BLaER1 (cell line): ENCODE measurements around the gene SPACA9.

Experiments
- H3K27ac ChIP-seq: shearing (Covaris generic); formaldehyde crosslinking; 2 replicates; pipeline ENCODE4 v1.8.1; 2022
- H3K27me3 ChIP-seq: shearing (Covaris generic); formaldehyde crosslinking; 2 replicates; pipeline ENCODE4 v1.8.1; 2022
- H3K36me3 ChIP-seq: shearing (Covaris generic); formaldehyde crosslinking; 2 replicates; pipeline ENCODE4 v1.8.1; 2022
- H3K4me1 ChIP-seq: shearing (Covaris generic); formaldehyde crosslinking; 2 replicates; pipeline ENCODE4 v1.8.1; 2022
- H3K4me2 ChIP-seq: shearing (Covaris generic); formaldehyde crosslinking; 2 replicates; pipeline ENCODE4 v1.8.1; 2022
- H3K4me3 ChIP-seq: shearing (Covaris generic); formaldehyde crosslinking; 2 replicates; pipeline ENCODE4 v1.8.1; 2022
- H3K9ac ChIP-seq: shearing (Covaris generic); formaldehyde crosslinking; 2 replicates; pipeline ENCODE4 v1.8.1; 2022
- H3K9me3 ChIP-seq: shearing (Covaris generic); formaldehyde crosslinking; 2 replicates; pipeline ENCODE4 v1.8.1; 2022
- H4K20me1 ChIP-seq: shearing (Covaris generic); formaldehyde crosslinking; 2 replicates; pipeline ENCODE4 v1.8.1; 2022
- Cebpa-rat ChIP-seq: shearing (Covaris generic); IDR thresholded peaks from 2 replicates; pipeline ENCODE4 v1.8.1; 2022

SPACA9 gene

DNA sequence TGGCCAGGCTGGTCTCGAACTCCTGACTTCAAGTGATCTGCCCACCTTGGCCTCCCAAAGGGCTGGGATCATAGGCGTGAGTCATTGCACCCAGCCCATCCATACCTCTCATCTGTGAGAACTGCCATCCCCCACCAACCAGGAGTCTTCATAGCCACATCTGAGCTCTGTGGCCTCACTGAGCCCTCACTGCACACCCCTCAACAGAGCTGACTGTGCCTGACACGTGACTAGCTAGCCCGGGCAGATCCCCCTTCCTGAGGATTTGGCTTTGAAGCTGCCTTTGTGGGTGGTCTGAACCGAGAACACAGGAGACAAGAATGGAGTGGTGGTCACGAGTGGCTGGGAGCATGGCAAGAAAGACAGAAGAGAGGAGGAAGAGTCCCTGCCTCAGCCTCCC lies 16.2 kb upstream of the SPACA9 start:
- Histone ChIP-seq H3K4me3 (no peak overlapping the region), H3K27ac (no peak overlapping the region), H3K4me1 (peaks cover 48% of the 10 kb centered on the region), H3K4me2 (peak overlapping the region; percentile 56), H3K36me3 (no peaks in the 10 kb centered on the region), H3K9me3 (no peaks in the 10 kb centered on the region), H4K20me1 (no peaks in the 10 kb centered on the region), H3K9ac (no peak overlapping the region), H3K27me3 (peaks cover 13% of the 10 kb centered on the region; the same call in 1 of the 2 replicates)
- no peak for TF ChIP-seq Cebpa-rat

DNA sequence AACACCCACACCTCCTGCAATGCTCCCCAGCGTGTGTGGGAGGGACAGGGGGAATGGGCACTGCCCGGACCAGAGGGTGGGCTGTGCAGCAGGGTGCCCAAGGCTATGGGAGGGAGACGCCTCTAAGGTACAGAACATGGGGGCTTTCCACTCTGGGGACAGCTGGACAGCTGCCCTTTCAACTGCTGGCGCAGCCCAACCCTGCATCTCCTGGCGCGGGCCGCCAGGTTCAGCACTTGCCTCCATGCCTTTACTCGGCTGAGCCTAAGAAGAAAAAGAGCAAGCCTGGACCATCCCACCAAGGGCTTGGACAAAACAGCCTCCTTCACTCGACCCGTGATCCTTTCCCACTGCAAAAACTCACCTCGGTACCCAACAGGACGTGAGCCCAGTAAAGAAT lies 15.6 kb upstream of the SPACA9 start:
- Histone ChIP-seq H3K9ac (no peak overlapping the region), H3K4me2 (peak overlapping the region; percentile 56), H3K36me3 (no peaks in the 10 kb centered on the region), H3K9me3 (no peaks in the 10 kb centered on the region), H3K4me3 (no peak overlapping the region), H4K20me1 (no peaks in the 10 kb centered on the region), H3K27ac (no peak overlapping the region), H3K27me3 (peaks cover 7% of the 10 kb centered on the region; the same call in 1 of the 2 replicates), H3K4me1 (peaks cover 42% of the 10 kb centered on the region)
- TF ChIP-seq Cebpa-rat, result no peak

DNA sequence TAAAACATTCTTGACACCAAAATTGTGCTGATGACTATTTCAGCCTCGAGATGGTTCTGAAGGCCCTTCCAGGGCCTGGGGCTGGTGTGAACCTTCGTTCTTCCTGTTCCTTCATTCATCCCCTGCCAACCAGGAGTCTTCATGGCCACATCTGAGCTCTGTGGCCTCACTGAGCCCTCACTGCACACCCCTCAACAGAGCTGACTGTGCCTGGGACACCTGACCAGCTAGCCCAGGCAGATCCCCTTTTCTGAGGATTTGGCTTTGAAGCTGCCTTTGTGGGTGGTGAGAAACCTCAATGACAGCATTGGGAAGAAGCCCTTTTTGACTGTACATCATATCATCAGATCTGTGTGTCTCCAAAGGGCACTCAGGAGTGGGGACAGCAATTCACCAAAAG lies 14.4 kb upstream of the SPACA9 start:
- H4K20me1 ChIP-seq, result no peaks in the 10 kb centered on the region
- no peak for TF ChIP-seq Cebpa-rat
- H3K4me2 ChIP-seq, result no peak overlapping the region
- H3K4me1 ChIP-seq, result peaks cover 36% of the 10 kb centered on the region
- no peak overlapping the region for H3K4me3 ChIP-seq
- no peaks in the 10 kb centered on the region for H3K9me3 ChIP-seq
- no peak overlapping the region for H3K9ac ChIP-seq
- H3K36me3 ChIP-seq, result no peaks in the 10 kb centered on the region
- no peak overlapping the region for H3K27ac ChIP-seq
- no peaks in the 10 kb centered on the region for H3K27me3 ChIP-seq

DNA sequence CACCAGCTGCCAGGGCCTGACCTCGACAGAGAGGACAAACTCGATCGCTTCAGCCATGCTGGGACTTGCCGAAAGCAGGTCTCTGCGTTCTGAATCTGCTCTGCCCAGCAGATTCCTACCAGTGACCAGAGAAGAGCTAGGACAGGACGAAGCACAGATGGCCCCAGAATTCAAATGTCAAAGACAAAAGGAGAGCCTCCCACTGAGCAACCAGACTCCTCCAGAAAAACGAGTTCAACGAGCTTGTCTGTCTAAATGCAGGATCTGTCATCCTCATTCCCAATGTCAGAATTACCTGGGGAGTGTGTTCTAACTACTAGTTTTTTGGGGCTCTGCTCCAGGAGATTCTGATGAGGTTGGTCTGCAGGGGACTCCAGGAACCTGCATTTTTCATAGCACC lies 14.0 kb upstream of the SPACA9 start:
- Histone ChIP-seq H3K27me3 (no peaks in the 10 kb centered on the region), H3K9me3 (no peaks in the 10 kb centered on the region), H3K4me1 (peaks cover 40% of the 10 kb centered on the region), H3K9ac (no peak overlapping the region), H3K4me3 (no peak overlapping the region), H4K20me1 (no peaks in the 10 kb centered on the region), H3K27ac (no peak overlapping the region), H3K4me2 (no peak overlapping the region), H3K36me3 (no peaks in the 10 kb centered on the region)
- TF ChIP-seq Cebpa-rat, result no peak

DNA sequence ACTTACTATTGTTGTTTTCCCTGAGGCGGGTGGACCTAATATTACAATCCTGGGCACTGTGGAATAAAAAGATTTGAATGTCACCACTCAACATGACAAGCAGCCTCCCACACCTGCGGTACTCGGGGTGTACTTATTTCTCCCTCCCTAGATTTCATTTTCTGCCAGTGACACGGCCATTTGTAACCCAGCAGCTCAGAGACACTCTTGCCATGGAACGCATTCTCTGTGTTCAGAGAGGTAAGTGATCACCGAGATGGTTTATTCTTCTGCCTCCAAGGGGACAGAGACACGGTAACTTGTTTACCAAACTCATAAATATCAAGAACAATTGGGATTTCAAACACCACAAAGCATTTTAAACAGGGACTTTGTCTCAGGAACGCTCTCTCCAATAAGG lies 11.8 kb upstream of the SPACA9 start:
- H3K4me2 ChIP-seq, result no peak overlapping the region
- no peak overlapping the region for H3K9ac ChIP-seq
- H3K9me3 ChIP-seq, result no peaks in the 10 kb centered on the region
- peaks cover 39% of the 10 kb centered on the region for H3K4me1 ChIP-seq
- H4K20me1 ChIP-seq, result no peaks in the 10 kb centered on the region
- H3K27ac ChIP-seq, result no peak overlapping the region
- no peaks in the 10 kb centered on the region for H3K27me3 ChIP-seq
- H3K4me3 ChIP-seq, result no peak overlapping the region
- H3K36me3 ChIP-seq, result no peaks in the 10 kb centered on the region
- no peak for TF ChIP-seq Cebpa-rat

DNA sequence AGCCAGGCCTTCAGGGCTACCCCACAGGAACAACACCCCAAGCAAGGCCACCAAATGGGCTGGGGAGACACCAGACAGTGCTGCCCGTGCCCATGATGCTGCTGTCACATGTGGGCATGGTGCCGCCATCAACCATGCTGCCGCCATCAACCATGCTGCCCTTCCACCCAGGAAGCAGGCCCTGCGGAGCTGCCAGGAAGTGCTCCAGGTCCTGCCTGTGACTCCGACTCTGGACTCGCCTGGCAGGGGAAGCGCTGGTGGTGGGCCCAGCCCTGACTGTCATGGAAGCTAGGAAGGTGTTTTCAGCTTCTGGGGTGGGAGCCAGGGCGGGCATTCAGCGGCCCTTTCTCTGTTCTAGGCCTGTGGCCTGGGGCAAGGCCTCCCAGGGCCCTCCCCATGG lies 9.4 kb upstream of the SPACA9 start:
- TF ChIP-seq Cebpa-rat, result no peak
- no peaks in the 10 kb centered on the region for H3K27me3 ChIP-seq
- peak overlapping the region; percentile 59 for H3K27ac ChIP-seq
- peak overlapping the region; percentile 78 for H3K4me2 ChIP-seq
- no peaks in the 10 kb centered on the region for H3K36me3 ChIP-seq
- H4K20me1 ChIP-seq, result no peaks in the 10 kb centered on the region
- no peaks in the 10 kb centered on the region for H3K9me3 ChIP-seq
- H3K4me1 ChIP-seq, result peaks cover 23% of the 10 kb centered on the region
- H3K9ac ChIP-seq, result no peak overlapping the region
- H3K4me3 ChIP-seq, result no peak overlapping the region

DNA sequence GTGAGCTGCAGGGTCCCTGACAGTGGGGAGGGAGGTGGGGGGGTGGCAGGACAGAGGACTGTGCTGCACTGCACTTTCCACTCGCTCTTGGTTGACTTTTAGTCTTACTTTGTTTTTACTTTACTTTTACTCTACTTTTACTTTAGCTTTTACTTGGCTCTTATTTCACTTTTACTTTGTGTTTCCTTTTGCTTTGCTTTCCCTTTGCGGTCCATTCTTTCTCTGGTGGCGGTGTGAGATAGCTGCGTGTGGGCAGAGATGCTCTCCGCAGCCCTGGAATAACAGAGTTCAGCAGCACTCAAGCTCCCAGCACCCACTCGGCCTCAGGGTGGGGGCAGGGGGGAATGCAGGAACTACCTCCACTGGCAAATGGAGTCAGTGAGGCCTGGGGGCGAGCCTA lies 5.3 kb upstream of the SPACA9 start:
- Histone ChIP-seq H3K27me3 (no peaks in the 10 kb centered on the region), H3K4me2 (no peak overlapping the region), H3K36me3 (no peaks in the 10 kb centered on the region), H3K4me3 (no peak overlapping the region), H3K9me3 (no peaks in the 10 kb centered on the region), H4K20me1 (no peaks in the 10 kb centered on the region), H3K4me1 (peaks cover 30% of the 10 kb centered on the region), H3K9ac (no peak overlapping the region), H3K27ac (no peak overlapping the region)
- no peak for TF ChIP-seq Cebpa-rat

DNA sequence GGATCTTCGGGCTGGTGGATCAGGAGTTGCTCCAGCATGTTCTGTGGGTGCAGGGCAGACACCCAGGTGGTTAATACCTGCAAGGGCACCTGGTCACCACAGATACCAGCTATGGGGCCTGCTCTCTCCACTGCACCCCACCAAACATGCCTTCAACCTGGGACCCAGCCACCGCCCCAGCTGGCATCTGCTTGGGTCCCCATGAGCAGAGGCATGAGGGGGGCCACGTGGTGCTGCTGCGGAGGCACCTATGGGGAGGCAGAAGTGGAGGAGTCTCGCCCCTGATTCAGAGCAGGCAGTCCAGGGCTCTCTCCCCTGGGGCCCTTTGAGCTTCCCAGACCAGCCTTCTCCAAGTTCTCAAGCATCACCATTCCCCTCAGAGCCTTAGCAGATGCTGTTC lies 3.5 kb upstream of the SPACA9 start:
- Histone ChIP-seq H3K4me2 (no peak overlapping the region), H3K9me3 (no peaks in the 10 kb centered on the region), H3K4me3 (no peak overlapping the region), H3K36me3 (no peaks in the 10 kb centered on the region), H3K4me1 (peaks cover 33% of the 10 kb centered on the region), H3K27me3 (no peaks in the 10 kb centered on the region), H4K20me1 (no peaks in the 10 kb centered on the region), H3K9ac (no peak overlapping the region), H3K27ac (no peak overlapping the region)
- no peak for TF ChIP-seq Cebpa-rat

DNA sequence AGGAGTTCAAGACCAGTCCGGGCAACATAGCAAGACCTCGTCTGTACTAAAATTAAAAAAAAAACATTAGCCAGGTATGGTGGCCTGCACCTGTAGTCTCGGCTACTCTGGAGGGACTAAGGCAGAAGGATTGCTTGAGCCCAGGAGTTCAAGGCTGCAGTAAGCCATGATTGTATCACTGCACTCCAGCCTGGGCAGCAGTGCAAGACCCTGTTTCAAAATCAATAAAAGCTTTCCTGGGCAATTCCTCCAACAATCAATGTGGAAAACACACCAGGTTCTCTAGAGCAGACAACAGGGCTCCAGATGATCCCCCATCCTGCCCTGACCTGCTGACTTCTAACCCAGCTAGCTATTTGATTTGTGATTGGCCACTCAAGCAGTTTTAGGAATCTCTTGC lies 1.8 kb upstream of the SPACA9 start:
- Histone ChIP-seq H3K27me3 (no peaks in the 10 kb centered on the region), H3K27ac (no peak overlapping the region), H4K20me1 (no peaks in the 10 kb centered on the region), H3K36me3 (no peaks in the 10 kb centered on the region), H3K9ac (no peak overlapping the region), H3K4me1 (peaks cover 28% of the 10 kb centered on the region), H3K4me2 (no peak overlapping the region), H3K9me3 (no peaks in the 10 kb centered on the region), H3K4me3 (no peak overlapping the region)
- no peak for TF ChIP-seq Cebpa-rat

DNA sequence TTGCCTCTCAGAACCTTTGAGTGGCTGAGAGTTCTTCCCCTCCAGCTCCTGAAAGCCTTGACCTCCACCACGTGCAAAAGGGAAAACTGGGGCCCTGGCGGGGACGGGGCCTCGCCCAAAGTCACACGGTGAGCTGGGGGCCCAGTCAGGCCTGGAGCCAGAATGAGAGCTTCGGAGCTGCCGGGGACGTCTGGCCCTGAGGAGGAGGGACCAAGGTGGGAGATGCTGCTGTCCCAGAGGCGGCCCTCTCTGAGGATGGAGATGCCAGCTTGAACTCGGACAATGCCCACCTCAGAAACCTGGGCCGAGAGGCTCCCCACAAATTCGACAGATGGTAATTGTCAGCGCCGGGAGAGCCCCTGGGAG lies 1.3 kb upstream of the SPACA9 start:
- H3K4me2 ChIP-seq, result peak overlapping the region; percentile 96
- H3K9me3 ChIP-seq, result no peaks in the 10 kb centered on the region
- no peaks in the 10 kb centered on the region for H3K27me3 ChIP-seq
- no peaks in the 10 kb centered on the region for H3K36me3 ChIP-seq
- TF ChIP-seq Cebpa-rat, result no peak
- H4K20me1 ChIP-seq, result no peaks in the 10 kb centered on the region
- peaks cover 34% of the 10 kb centered on the region for H3K4me1 ChIP-seq
- peak overlapping the region; percentile 81 for H3K9ac ChIP-seq
- peak overlapping the region; percentile 93 for H3K4me3 ChIP-seq
- no peak overlapping the region for H3K27ac ChIP-seq
